GM23248 (cell line): ENCODE data around the gene KCNMA1.

Experiments used
- EZH2 ChIP-seq: fragments of 200-600 bp; sonication (generic); IDR thresholded peaks from 2 replicates; pipeline ENCODE4 v1.6.1; 2018; ENCODE audit warnings: antibody characterized with exemption, mild to moderate bottlenecking; ENCODE audit not compliant: insufficient read depth, poor library complexity, severe bottlenecking
- EZH2phosphoT487 ChIP-seq: fragments of 200-600 bp; sonication (generic); IDR thresholded peaks from 2 replicates; pipeline ENCODE4 v1.6.1; 2018; ENCODE audit warnings: antibody characterized with exemption, moderate library complexity, mild to moderate bottlenecking, low read depth; ENCODE audit not compliant: insufficient read depth

DNA sequence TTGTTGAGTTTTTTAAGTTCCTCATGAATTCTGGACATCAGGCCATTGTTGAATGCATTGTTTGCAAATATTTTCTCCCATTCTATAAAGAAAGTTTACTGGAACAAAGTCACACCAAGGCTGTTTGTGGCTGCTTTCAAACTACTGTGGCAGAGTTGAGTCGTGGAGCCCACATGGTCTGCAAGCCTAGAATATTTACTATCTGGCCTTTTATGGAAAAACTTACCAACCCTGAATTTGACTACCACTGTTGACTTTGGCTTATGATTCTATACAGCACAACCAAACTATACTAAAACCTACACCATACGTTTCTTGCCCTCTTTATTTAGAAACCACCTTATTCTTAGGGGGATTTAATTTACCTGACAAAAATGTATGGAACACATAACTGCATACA is 239.1 kb downstream of the KCNMA1 start:
- TF ChIP-seq EZH2phosphoT487 = no peak
- TF ChIP-seq EZH2 = no peak
